ENCODE data around the gene NR3C2. TPM values are rescaled to one million over a fixed set of nuclear protein-coding genes. Genes with fewer than 3 reads are reported as not detected.

NR3C2 gene
- polyA plus RNA-seq, 1 donor = 6.8 TPM

DNA sequence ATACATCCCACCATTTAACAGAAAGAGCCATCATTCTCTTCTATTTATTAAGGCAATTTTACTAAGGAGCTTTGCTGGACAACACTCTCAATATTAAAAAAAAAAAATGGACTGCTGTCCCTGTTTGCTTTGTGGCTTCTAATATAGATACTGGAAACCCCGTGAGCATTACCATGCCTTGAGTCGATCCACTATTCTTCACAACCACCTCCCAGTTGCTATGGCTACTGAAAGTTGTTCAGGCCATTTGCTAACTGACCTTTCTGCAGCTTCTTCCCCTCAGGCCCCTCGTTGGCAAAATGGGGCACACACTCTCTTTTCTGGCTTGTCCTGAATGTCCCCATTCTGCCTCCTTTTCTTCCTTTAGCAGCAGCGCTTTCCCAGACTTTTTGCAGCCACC lies 340.4 kb downstream of the NR3C2 start:
- H3K4me3 ChIP-seq (ENCODE audit: low read length) = no peak overlapping the region
- no peak for DNase-seq
- no peaks in the 10 kb centered on the region for H3K36me3 ChIP-seq (ENCODE audit: control insufficient read depth, insufficient read depth, low read length)
- 60% methylated on average over 2 of the region's 4 CpGs for whole genome bisulfite sequencing (ENCODE audit: insufficient coverage, low lambda C conversion rate)
- H3K4me1 ChIP-seq (ENCODE audit: control insufficient read depth, insufficient read depth, low read length) = no peaks in the 10 kb centered on the region
- no peak overlapping the region for H3K27ac ChIP-seq (ENCODE audit: low read length)
- H3K27me3 ChIP-seq (ENCODE audit: control insufficient read depth, insufficient read depth, low read length) = no peaks in the 10 kb centered on the region
- H3K9me3 ChIP-seq (ENCODE audit: control insufficient read depth, low read depth, low read length) = no peaks in the 10 kb centered on the region

GRCh38 chr4:148101235-148101634 lies 341.0 kb downstream of the NR3C2 start:
- H3K36me3 ChIP-seq (ENCODE audit: control insufficient read depth, insufficient read depth, low read length) = no peaks in the 10 kb centered on the region
- no peaks in the 10 kb centered on the region for H3K9me3 ChIP-seq (ENCODE audit: control insufficient read depth, low read depth, low read length)
- no peak overlapping the region for H3K27ac ChIP-seq (ENCODE audit: low read length)
- 100% methylated on average over 2 of the region's 3 CpGs for WGBS (ENCODE audit: insufficient coverage, low lambda C conversion rate)
- no peak for DNase-seq
- no peaks in the 10 kb centered on the region for H3K27me3 ChIP-seq (ENCODE audit: control insufficient read depth, insufficient read depth, low read length)
- no peak overlapping the region for H3K4me3 ChIP-seq (ENCODE audit: low read length)
- no peaks in the 10 kb centered on the region for H3K4me1 ChIP-seq (ENCODE audit: control insufficient read depth, insufficient read depth, low read length)

- DNase-seq = no peak
- WGBS (ENCODE audit: insufficient coverage, low lambda C conversion rate) = no CpG with 5 or more reads among the region's 5 CpGs
- Histone ChIP-seq H3K36me3 (ENCODE audit: control insufficient read depth, insufficient read depth, low read length) (no peaks in the 10 kb centered on the region), H3K27ac (ENCODE audit: low read length) (no peak overlapping the region), H3K4me3 (ENCODE audit: low read length) (no peak overlapping the region), H3K9me3 (ENCODE audit: control insufficient read depth, low read depth, low read length) (no peaks in the 10 kb centered on the region), H3K27me3 (ENCODE audit: control insufficient read depth, insufficient read depth, low read length) (no peaks in the 10 kb centered on the region), H3K4me1 (ENCODE audit: control insufficient read depth, insufficient read depth, low read length) (no peaks in the 10 kb centered on the region)
Observed at GRCh38 chr4:148097801-148098200, 344.4 kb downstream of the NR3C2 start.

DNA sequence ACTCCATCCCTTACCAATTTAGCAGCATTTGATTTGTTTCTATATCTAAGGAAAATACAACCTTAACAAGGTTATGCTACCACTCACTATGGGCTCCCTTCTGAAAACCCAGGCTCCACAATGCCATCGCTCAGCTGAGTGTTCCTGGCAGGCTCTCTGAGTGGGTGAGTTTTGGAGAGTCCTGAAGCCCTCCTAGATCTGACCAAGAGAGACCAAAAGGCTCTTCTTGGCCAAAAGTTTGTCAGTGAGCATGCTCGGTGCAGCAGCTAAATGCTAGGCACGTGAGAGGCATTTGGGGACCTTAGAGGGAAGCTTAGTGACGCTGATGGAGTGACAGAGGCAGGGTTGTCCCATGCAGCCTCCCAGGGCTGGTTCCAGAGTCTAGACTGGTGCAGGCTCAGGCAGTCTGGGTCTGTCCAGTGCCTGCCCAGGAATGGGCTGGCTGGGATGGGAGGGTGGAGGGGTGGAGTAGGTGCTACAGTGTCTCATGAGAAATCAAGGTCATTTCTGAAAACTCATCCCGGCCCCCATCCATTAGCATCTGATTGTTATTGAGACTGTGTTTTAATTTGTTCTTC lies 346.8 kb downstream of the NR3C2 start:
- Histone ChIP-seq H3K4me1 (ENCODE audit: control insufficient read depth, insufficient read depth, low read length) (no peaks in the 10 kb centered on the region), H3K4me3 (ENCODE audit: low read length) (no peak overlapping the region), H3K27ac (ENCODE audit: low read length) (no peak overlapping the region), H3K27me3 (ENCODE audit: control insufficient read depth, insufficient read depth, low read length) (no peaks in the 10 kb centered on the region), H3K36me3 (ENCODE audit: control insufficient read depth, insufficient read depth, low read length) (no peaks in the 10 kb centered on the region), H3K9me3 (ENCODE audit: control insufficient read depth, low read depth, low read length) (no peaks in the 10 kb centered on the region)
- 100% methylated on average over 1 of the region's 5 CpGs for WGBS (ENCODE audit: insufficient coverage, low lambda C conversion rate)
- no peak for DNase-seq

DNA sequence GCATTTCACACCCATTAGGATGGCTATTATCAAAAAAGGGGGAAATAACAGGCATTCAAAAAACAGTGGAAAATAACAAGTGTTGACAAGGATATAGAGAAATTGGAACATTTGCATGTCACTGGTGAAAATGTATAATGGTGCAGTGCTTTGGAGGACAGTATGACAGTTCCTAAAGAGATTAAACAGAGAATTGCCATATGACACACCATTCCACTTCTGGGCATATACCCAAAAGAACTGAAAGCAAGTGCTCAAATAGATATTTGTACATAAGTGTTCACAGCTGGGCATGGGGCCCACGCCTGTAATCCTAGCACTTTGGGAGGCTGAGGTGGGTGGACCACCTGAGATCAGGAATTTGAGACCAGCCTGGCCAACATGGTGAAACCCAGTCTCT lies 348.1 kb downstream of the NR3C2 start:
- Histone ChIP-seq H3K4me3 (ENCODE audit: low read length) (no peak overlapping the region), H3K27ac (ENCODE audit: low read length) (no peak overlapping the region), H3K36me3 (ENCODE audit: control insufficient read depth, insufficient read depth, low read length) (no peaks in the 10 kb centered on the region), H3K9me3 (ENCODE audit: control insufficient read depth, low read depth, low read length) (no peaks in the 10 kb centered on the region), H3K4me1 (ENCODE audit: control insufficient read depth, insufficient read depth, low read length) (no peaks in the 10 kb centered on the region), H3K27me3 (ENCODE audit: control insufficient read depth, insufficient read depth, low read length) (no peaks in the 10 kb centered on the region)
- no peak for DNase-seq
- WGBS (ENCODE audit: insufficient coverage, low lambda C conversion rate) = no CpG with 5 or more reads among the region's 1 CpG

DNA sequence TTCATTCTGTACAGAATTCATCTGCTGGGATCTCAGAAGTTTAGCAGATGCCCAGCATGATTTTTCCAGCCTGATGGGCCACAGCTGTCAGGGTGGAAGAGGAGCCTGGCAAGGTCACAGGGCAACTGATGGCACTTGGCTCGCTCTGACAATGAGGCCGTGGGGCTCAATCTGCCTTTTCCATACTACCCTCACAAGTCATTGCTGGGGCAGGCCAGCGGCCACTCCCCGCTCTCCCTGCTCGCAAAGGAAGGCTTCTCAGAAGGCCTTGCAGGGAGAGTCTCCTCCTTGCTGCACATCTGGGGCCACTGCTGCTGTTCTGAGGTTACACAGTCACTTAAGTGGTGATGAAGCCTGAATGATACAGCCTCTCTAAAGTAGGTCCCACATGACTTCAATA lies 349.1 kb downstream of the NR3C2 start:
- Histone ChIP-seq H3K27me3 (ENCODE audit: control insufficient read depth, insufficient read depth, low read length) (no peaks in the 10 kb centered on the region), H3K4me3 (ENCODE audit: low read length) (no peak overlapping the region), H3K4me1 (ENCODE audit: control insufficient read depth, insufficient read depth, low read length) (no peaks in the 10 kb centered on the region), H3K9me3 (ENCODE audit: control insufficient read depth, low read depth, low read length) (no peaks in the 10 kb centered on the region), H3K27ac (ENCODE audit: low read length) (no peak overlapping the region), H3K36me3 (ENCODE audit: control insufficient read depth, insufficient read depth, low read length) (no peaks in the 10 kb centered on the region)
- no peak for DNase-seq
- WGBS (ENCODE audit: insufficient coverage, low lambda C conversion rate) = no CpG with 5 or more reads among the region's 5 CpGs

- Histone ChIP-seq H3K4me1 (ENCODE audit: control insufficient read depth, insufficient read depth, low read length) (no peaks in the 10 kb centered on the region), H3K4me3 (ENCODE audit: low read length) (no peak overlapping the region), H3K9me3 (ENCODE audit: control insufficient read depth, low read depth, low read length) (no peaks in the 10 kb centered on the region), H3K27ac (ENCODE audit: low read length) (no peak overlapping the region), H3K36me3 (ENCODE audit: control insufficient read depth, insufficient read depth, low read length) (no peaks in the 10 kb centered on the region), H3K27me3 (ENCODE audit: control insufficient read depth, insufficient read depth, low read length) (no peaks in the 10 kb centered on the region)
- no CpG with 5 or more reads among the region's 11 CpGs for WGBS (ENCODE audit: insufficient coverage, low lambda C conversion rate)
- DNase-seq = no peak
Observed at GRCh38 chr4:148092316-148093014, 349.7 kb downstream of the NR3C2 start.

DNA sequence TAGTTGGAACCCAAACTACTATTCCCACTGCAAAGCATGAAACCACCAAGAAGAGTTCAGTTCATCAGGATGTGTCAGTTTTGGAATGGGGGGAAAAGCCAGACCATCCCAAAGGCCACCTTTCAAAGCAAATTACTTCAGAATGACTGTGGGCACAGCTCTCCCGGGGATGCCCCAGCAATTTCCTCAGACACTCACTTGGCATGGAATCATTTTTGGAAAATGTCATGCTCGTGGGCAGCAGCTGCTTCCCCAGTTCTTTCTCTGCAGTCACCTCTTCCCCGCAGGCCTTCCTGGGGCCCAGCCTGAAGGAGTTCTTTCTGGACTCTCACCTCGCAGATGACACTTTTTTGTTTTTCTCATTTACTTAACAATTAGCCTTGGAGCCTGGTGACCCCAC lies 350.3 kb downstream of the NR3C2 start:
- H3K36me3 ChIP-seq (ENCODE audit: control insufficient read depth, insufficient read depth, low read length) = no peaks in the 10 kb centered on the region
- H3K4me1 ChIP-seq (ENCODE audit: control insufficient read depth, insufficient read depth, low read length) = no peaks in the 10 kb centered on the region
- H3K4me3 ChIP-seq (ENCODE audit: low read length) = no peak overlapping the region
- H3K27ac ChIP-seq (ENCODE audit: low read length) = no peak overlapping the region
- WGBS (ENCODE audit: insufficient coverage, low lambda C conversion rate) = no CpG with 5 or more reads among the region's 4 CpGs
- no peaks in the 10 kb centered on the region for H3K27me3 ChIP-seq (ENCODE audit: control insufficient read depth, insufficient read depth, low read length)
- DNase-seq = no peak
- no peaks in the 10 kb centered on the region for H3K9me3 ChIP-seq (ENCODE audit: control insufficient read depth, low read depth, low read length)

DNA sequence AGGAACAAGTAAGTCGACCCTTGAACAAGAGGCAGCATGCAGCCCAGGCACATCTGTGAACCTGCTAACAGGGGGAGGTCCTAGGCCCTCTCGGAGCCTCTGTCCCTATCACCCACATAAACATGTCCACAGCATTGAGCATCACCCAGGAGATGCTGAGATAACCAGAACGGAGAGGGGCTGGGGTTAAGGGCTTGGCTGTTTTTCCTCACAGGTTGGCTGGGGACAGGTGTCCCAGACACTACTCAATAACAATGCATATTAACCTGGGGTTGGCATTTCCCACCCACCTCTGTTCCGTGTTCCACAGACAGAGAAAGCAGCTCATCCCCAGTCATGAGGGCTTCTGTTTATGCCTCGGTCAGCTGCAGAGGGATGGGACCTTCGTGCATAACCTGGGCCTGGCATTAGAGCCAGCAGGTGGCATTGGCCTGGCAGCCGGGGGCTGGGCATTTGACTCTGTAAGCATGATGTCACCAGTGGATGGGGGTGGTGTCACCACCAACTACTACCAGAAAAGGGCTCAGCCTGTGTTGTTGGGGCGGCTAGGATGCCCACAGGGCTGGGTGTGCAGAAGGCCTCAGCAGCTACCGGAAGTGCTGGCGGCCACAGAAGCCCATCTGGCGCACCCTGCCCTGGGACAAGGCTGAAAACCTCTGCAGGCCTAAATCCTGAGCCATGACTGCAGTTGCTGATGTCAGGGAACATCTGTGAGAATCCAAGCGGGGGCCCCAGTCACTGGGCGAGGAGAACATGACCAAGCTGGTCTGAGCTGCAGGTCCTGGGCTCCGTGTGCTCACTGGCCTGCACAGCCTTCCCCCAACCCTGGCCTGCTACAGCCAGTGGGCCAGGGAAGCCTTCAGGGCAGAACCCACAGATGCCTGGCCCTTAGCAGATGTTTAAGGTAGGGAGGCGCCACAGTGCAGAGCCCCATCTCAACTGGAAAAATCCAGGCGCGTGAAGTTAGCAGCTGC lies 351.4 kb downstream of the NR3C2 start:
- no peak for DNase-seq
- Histone ChIP-seq H3K27ac (ENCODE audit: low read length) (no peak overlapping the region), H3K27me3 (ENCODE audit: control insufficient read depth, insufficient read depth, low read length) (no peaks in the 10 kb centered on the region), H3K4me1 (ENCODE audit: control insufficient read depth, insufficient read depth, low read length) (no peaks in the 10 kb centered on the region), H3K9me3 (ENCODE audit: control insufficient read depth, low read depth, low read length) (no peaks in the 10 kb centered on the region), H3K36me3 (ENCODE audit: control insufficient read depth, insufficient read depth, low read length) (no peaks in the 10 kb centered on the region), H3K4me3 (ENCODE audit: low read length) (no peak overlapping the region)
- WGBS (ENCODE audit: insufficient coverage, low lambda C conversion rate) = no CpG with 5 or more reads among the region's 17 CpGs

GRCh38 chr4:148090029-148090428 lies 352.2 kb downstream of the NR3C2 start:
- H3K36me3 ChIP-seq (ENCODE audit: control insufficient read depth, insufficient read depth, low read length) = no peaks in the 10 kb centered on the region
- no peak for DNase-seq
- no peaks in the 10 kb centered on the region for H3K4me1 ChIP-seq (ENCODE audit: control insufficient read depth, insufficient read depth, low read length)
- no CpG with 5 or more reads among the region's 6 CpGs for WGBS (ENCODE audit: insufficient coverage, low lambda C conversion rate)
- H3K27me3 ChIP-seq (ENCODE audit: control insufficient read depth, insufficient read depth, low read length) = no peaks in the 10 kb centered on the region
- H3K27ac ChIP-seq (ENCODE audit: low read length) = no peak overlapping the region
- H3K4me3 ChIP-seq (ENCODE audit: low read length) = no peak overlapping the region
- no peaks in the 10 kb centered on the region for H3K9me3 ChIP-seq (ENCODE audit: control insufficient read depth, low read depth, low read length)

All from large intestine (tissue), 3 donors.